GM21381 (cell line): ENCODE results near the gene FRAS1.
"Not testable (repeated sequence)": the region's sequence is repeated elsewhere in the genome, so short reads cannot be mapped to it uniquely, and the experiment has no call there.

Experiments used
- ATAC-seq: cut with Tn5 transposase; IDR thresholded peaks from one replicate; pipeline ENCODE4 v1.9.1; 2021; ENCODE audit warnings: mild to moderate bottlenecking, moderate library complexity; ENCODE audit not compliant: unreplicated experiment

The FRAS1 gene

GRCh38 chr4:78057135-78057599 lies at the start of gene FRAS1:
FRAS1 (plus strand) TSS chr4:78057323; CDS start chr4:78058010, 687 bp downstream.
- no peak for ATAC-seq

GRCh38 chr4:78011003-78011402 lies 46.1 kb upstream of the FRAS1 start:
- ATAC-seq: not testable (repeated sequence)

GRCh38 chr4:78014889-78015886 lies 41.9 kb upstream of the FRAS1 start:
- no peak for ATAC-seq

GRCh38 chr4:78018271-78019049 lies 38.7 kb upstream of the FRAS1 start:
- ATAC-seq: no peak

GRCh38 chr4:78019414-78019813 lies 37.7 kb upstream of the FRAS1 start:
- ATAC-seq: no peak

- no peak for ATAC-seq
Measured at GRCh38 chr4:78020677-78021076, 36.4 kb upstream of the FRAS1 start.

- ATAC-seq: no peak
Measured at GRCh38 chr4:78022517-78022916, 34.6 kb upstream of the FRAS1 start.

- ATAC-seq: no peak
Measured at GRCh38 chr4:78024085-78024484, 33.0 kb upstream of the FRAS1 start.

GRCh38 chr4:78024576-78025091 lies 32.5 kb upstream of the FRAS1 start:
- no peak for ATAC-seq

- no peak for ATAC-seq
Measured at GRCh38 chr4:78031417-78031950, 25.6 kb upstream of the FRAS1 start.

- no peak for ATAC-seq
Measured at GRCh38 chr4:78032446-78032845, 24.7 kb upstream of the FRAS1 start.

- ATAC-seq: no peak
Measured at GRCh38 chr4:78032929-78033328, 24.2 kb upstream of the FRAS1 start.

- ATAC-seq: no peak
Measured at GRCh38 chr4:78033861-78034260, 23.3 kb upstream of the FRAS1 start.

GRCh38 chr4:78038704-78039103 lies 18.4 kb upstream of the FRAS1 start:
- no peak for ATAC-seq

GRCh38 chr4:78039678-78040077 lies 17.4 kb upstream of the FRAS1 start:
- no peak for ATAC-seq

- ATAC-seq: no peak
Measured at GRCh38 chr4:78040431-78040830, 16.7 kb upstream of the FRAS1 start.

- no peak for ATAC-seq
Measured at GRCh38 chr4:78047366-78047765, 9.8 kb upstream of the FRAS1 start.

GRCh38 chr4:78056265-78057129 lies 626 bp upstream of the FRAS1 start:
- peak; percentile 67 for ATAC-seq

- ATAC-seq: no peak
Measured at GRCh38 chr4:78057600-78058550, 752 bp downstream of the FRAS1 start.
